Ishikawa (cell line): ENCODE data around the gene PCBP3.

Experiments used
- CEBPB ChIP-seq: IDR thresholded peaks from 2 replicates; pipeline ENCODE4 v1.6.1; 2012
- CREB1 ChIP-seq: IDR thresholded peaks from 2 replicates; pipeline ENCODE4 v1.6.1; 2012; ENCODE audit warnings: low read depth
- EGR1 ChIP-seq: IDR thresholded peaks from 2 replicates; pipeline ENCODE4 v1.6.1; 2012
- EP300 ChIP-seq: IDR thresholded peaks from 2 replicates; pipeline ENCODE4 v1.6.1; 2012; ENCODE audit warnings: borderline replicate concordance
- FOXM1 ChIP-seq: IDR thresholded peaks from 2 replicates; pipeline ENCODE4 v1.6.1; 2012; ENCODE audit warnings: low read depth, borderline replicate concordance
- NFIC ChIP-seq: IDR thresholded peaks from 2 replicates; pipeline ENCODE4 v1.6.1; 2012
- RAD21 ChIP-seq: IDR thresholded peaks from 2 replicates; pipeline ENCODE4 v1.6.1; 2012; ENCODE audit warnings: low read depth
- TAF1 ChIP-seq: IDR thresholded peaks from 2 replicates; pipeline ENCODE4 v1.6.1; 2012; ENCODE audit warnings: low read depth, mild to moderate bottlenecking
- TCF12 ChIP-seq: IDR thresholded peaks from 2 replicates; pipeline ENCODE4 v1.6.1; 2012; ENCODE audit warnings: low read depth
- TEAD4 ChIP-seq: IDR thresholded peaks from 2 replicates; pipeline ENCODE4 v1.6.1; 2012
- YY1 ChIP-seq: IDR thresholded peaks from 2 replicates; pipeline ENCODE4 v1.6.1; 2012; ENCODE audit warnings: low read depth
- ZBTB7A ChIP-seq: IDR thresholded peaks from 2 replicates; pipeline ENCODE4 v1.6.1; 2012; ENCODE audit warnings: low read depth
- TF ChIP-seq, protein P1 (sequence below): IDR thresholded peaks from 2 replicates; pipeline ENCODE4 v1.6.1; 2012
- TF ChIP-seq, protein P2 (sequence below): IDR thresholded peaks from 2 replicates; pipeline ENCODE4 v1.6.1; 2012
- TF ChIP-seq, protein P3 (sequence below): IDR thresholded peaks from 2 replicates; pipeline ENCODE4 v1.6.1; 2012; ENCODE audit warnings: low read depth, mild to moderate bottlenecking

Gene PCBP3

DNA sequence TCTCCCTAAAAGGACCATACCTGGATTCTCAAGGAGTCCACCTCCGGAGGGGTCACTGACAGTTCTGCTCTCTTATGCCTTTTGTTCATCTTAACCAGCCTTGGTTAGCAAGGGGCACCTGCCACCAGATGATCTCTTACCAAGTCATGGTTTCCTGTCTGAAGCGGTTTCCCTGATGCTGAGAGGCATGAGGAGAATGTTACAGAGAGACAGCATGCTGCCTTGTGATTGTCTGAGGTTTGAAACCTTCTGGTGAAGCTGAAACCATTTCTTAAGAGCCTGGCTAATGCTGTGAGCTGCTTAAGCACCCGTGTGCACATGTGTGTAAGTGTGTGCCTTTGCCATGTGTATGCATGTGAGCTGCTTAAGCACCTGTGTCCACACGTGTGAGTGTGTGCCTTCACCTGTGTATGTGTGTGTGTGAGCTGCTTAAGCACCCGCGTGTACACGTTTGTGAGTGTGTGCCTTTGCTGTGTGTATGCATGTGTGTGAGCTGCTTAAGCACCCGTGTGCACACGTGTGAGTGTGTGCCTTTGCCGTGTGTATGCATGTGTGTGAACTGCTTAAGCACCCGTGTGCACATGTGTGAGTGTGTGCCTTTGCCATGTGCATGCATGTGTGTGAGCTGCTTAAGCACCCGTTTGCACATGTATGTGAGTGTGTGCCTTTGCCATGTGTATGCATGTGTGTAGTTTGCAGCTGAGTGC is 201.7 kb downstream of the PCBP3 start:
- no peak for TF ChIP-seq NFIC
- no peak for TF ChIP-seq RAD21
- TF ChIP-seq, protein P1, sequence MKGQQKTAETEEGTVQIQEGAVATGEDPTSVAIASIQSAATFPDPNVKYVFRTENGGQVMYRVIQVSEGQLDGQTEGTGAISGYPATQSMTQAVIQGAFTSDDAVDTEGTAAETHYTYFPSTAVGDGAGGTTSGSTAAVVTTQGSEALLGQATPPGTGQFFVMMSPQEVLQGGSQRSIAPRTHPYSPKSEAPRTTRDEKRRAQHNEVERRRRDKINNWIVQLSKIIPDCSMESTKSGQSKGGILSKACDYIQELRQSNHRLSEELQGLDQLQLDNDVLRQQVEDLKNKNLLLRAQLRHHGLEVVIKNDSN = no peak
- TF ChIP-seq EP300 = no peak
- no peak for TF ChIP-seq TCF12
- TF ChIP-seq TAF1 = no peak
- TF ChIP-seq EGR1 = no peak
- TF ChIP-seq, protein P2, sequence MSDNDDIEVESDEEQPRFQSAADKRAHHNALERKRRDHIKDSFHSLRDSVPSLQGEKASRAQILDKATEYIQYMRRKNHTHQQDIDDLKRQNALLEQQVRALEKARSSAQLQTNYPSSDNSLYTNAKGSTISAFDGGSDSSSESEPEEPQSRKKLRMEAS = no peak
- no peak for TF ChIP-seq FOXM1
- no peak for TF ChIP-seq ZBTB7A
- TF ChIP-seq YY1 = no peak
- TF ChIP-seq TEAD4 = no peak
- no peak for TF ChIP-seq CREB1
- TF ChIP-seq CEBPB = no peak
- TF ChIP-seq, protein P3, sequence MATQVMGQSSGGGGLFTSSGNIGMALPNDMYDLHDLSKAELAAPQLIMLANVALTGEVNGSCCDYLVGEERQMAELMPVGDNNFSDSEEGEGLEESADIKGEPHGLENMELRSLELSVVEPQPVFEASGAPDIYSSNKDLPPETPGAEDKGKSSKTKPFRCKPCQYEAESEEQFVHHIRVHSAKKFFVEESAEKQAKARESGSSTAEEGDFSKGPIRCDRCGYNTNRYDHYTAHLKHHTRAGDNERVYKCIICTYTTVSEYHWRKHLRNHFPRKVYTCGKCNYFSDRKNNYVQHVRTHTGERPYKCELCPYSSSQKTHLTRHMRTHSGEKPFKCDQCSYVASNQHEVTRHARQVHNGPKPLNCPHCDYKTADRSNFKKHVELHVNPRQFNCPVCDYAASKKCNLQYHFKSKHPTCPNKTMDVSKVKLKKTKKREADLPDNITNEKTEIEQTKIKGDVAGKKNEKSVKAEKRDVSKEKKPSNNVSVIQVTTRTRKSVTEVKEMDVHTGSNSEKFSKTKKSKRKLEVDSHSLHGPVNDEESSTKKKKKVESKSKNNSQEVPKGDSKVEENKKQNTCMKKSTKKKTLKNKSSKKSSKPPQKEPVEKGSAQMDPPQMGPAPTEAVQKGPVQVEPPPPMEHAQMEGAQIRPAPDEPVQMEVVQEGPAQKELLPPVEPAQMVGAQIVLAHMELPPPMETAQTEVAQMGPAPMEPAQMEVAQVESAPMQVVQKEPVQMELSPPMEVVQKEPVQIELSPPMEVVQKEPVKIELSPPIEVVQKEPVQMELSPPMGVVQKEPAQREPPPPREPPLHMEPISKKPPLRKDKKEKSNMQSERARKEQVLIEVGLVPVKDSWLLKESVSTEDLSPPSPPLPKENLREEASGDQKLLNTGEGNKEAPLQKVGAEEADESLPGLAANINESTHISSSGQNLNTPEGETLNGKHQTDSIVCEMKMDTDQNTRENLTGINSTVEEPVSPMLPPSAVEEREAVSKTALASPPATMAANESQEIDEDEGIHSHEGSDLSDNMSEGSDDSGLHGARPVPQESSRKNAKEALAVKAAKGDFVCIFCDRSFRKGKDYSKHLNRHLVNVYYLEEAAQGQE = no peak

- TF ChIP-seq RAD21 = no peak
- TF ChIP-seq, protein P2 = no peak
- no peak for TF ChIP-seq FOXM1
- no peak for TF ChIP-seq NFIC
- TF ChIP-seq TCF12 = no peak
- no peak for TF ChIP-seq YY1
- no peak for TF ChIP-seq ZBTB7A
- TF ChIP-seq, protein P1 = no peak
- no peak for TF ChIP-seq CEBPB
- no peak for TF ChIP-seq EP300
- TF ChIP-seq TAF1 = no peak
Measured at GRCh38 chr21:45845770-45846090, 202.2 kb downstream of the PCBP3 start.

DNA sequence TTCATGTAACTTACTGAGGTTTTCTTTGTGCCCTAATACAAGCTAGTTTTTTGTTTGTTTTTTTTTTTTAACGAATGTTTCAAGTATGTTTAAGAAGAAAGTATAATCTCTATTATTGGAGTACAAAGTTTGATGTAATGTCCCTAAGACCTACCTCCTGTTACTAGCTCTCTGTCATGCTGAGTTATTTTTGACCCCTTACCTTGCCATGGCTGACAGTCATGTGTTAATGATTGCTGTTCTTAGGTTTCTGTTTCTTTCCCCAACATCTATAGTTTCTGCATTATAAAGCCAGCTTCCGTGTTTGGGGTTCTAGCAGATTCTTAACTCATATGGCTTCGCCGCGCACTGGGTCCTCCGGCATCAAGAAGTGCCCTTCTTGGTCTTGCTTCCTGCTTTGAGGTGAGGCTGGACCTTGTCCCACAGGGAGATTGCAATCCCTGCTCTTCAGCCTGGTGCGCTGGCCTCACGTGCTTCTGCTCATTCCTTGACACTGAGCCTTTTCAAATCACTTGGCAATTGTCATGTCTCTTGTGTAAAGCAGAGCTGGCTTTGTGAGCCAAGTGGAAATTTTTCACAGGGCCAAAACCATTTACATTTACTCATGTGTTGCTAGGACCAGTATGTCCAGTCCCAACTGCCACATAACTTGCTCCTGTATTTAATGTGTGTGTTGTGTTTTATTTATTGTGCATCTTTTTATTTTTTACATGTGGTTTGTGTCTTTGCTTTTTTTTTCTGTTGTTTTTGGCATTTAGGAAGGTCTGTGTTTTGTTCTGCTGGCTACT is 203.0 kb downstream of the PCBP3 start:
- TF ChIP-seq EGR1 (no peak), TCF12 (no peak), EP300 (no peak), FOXM1 (no peak)
- TF ChIP-seq, protein P3 = no peak

DNA sequence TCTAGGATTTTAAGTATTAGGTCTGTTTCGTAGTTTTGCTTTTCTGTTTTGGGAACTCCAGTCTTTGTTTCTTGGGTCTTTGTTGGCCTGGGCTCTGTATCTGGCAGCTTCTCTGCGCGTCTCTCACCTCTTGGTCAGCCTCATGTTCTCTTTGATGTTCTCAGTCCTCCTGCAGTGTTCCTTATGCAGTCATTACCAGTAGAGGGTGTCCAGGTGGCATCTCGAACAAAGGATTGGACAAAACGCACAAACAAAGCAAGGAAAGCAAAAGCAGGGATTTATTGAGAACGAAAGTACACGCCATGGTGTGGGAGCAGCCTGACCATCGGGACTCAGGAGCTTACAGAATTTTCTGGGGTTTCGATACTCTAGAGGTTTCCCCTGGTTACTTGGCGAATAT is 204.3 kb downstream of the PCBP3 start:
- TF ChIP-seq TEAD4 = no peak

DNA sequence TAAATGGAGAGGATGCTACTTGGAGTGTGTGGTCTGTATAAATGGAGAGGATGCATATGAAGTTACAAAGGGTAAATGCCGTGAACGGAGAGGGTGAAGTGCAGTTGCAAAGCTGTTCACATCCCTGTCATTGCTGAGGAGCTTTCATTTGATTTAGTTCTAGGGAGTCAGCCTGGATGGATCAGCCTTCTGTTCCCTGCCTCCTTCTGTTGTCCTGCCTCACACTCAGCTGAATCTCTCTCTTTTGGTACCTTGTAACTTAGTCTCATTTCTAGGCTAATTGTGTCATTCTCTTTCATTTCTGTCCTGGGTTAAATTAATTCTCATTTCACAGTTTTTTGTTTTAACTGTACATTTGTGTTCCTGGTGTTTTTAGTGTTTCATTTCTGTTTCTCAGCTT is 204.8 kb downstream of the PCBP3 start:
- TF ChIP-seq TAF1 = no peak
- no peak for TF ChIP-seq TEAD4
- no peak for TF ChIP-seq NFIC
- TF ChIP-seq, protein P1 = no peak

- TF ChIP-seq ZBTB7A = no peak
- no peak for TF ChIP-seq EGR1
- no peak for TF ChIP-seq TAF1
- no peak for TF ChIP-seq YY1
- TF ChIP-seq TEAD4 = no peak
- no peak for TF ChIP-seq CEBPB
- no peak for TF ChIP-seq RAD21
- no peak for TF ChIP-seq TCF12
- no peak for TF ChIP-seq CREB1
- no peak for TF ChIP-seq FOXM1
- TF ChIP-seq, protein P1 = no peak
- TF ChIP-seq, protein P3 = no peak
- TF ChIP-seq, protein P2 = no peak
- TF ChIP-seq NFIC = no peak
- TF ChIP-seq EP300 = no peak
Measured at GRCh38 chr21:45848805-45849204, 205.3 kb downstream of the PCBP3 start.
